Measurements from ENCODE around the gene ELP4.

Gene ELP4

DNA sequence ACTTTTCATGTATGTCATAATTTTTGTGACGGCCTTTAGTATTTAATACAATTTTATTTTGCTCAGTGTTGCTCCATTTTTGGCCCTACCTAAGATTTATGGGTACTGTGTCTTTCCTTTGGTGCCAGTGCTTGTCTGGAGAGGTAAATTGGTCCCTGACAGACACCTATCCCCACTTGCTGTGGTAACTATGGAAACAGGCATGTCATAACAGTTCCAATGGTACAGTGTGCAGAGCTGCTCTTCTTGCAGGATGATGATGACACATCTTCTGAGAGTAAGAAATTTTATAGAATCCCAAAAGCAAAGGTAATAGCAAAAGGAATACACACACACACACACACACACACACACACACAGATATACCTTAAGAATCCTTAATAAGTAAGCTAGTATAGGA is 118.5 kb downstream of the ELP4 start:
- H3K4me3 ChIP-seq (ENCODE audit: low read depth, low read length) = no peak overlapping the region
- no peak for TF ChIP-seq POLR2A (IDR thresholded peaks at IDR 0.05; ENCODE audit: extremely low read depth, insufficient read length)
- TF ChIP-seq, protein P1, sequence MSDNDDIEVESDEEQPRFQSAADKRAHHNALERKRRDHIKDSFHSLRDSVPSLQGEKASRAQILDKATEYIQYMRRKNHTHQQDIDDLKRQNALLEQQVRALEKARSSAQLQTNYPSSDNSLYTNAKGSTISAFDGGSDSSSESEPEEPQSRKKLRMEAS (IDR thresholded peaks at IDR 0.05; ENCODE audit: low read depth, low read length) = no peak
- TF ChIP-seq MYC (IDR thresholded peaks at IDR 0.05; ENCODE audit: low read depth, low read length) = no peak
- TF ChIP-seq, protein P2, sequence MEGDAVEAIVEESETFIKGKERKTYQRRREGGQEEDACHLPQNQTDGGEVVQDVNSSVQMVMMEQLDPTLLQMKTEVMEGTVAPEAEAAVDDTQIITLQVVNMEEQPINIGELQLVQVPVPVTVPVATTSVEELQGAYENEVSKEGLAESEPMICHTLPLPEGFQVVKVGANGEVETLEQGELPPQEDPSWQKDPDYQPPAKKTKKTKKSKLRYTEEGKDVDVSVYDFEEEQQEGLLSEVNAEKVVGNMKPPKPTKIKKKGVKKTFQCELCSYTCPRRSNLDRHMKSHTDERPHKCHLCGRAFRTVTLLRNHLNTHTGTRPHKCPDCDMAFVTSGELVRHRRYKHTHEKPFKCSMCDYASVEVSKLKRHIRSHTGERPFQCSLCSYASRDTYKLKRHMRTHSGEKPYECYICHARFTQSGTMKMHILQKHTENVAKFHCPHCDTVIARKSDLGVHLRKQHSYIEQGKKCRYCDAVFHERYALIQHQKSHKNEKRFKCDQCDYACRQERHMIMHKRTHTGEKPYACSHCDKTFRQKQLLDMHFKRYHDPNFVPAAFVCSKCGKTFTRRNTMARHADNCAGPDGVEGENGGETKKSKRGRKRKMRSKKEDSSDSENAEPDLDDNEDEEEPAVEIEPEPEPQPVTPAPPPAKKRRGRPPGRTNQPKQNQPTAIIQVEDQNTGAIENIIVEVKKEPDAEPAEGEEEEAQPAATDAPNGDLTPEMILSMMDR (IDR thresholded peaks at IDR 0.05; ENCODE audit: low read depth, low read length) = no peak
- DNase-seq (ENCODE audit: low read depth) = no peak

DNA sequence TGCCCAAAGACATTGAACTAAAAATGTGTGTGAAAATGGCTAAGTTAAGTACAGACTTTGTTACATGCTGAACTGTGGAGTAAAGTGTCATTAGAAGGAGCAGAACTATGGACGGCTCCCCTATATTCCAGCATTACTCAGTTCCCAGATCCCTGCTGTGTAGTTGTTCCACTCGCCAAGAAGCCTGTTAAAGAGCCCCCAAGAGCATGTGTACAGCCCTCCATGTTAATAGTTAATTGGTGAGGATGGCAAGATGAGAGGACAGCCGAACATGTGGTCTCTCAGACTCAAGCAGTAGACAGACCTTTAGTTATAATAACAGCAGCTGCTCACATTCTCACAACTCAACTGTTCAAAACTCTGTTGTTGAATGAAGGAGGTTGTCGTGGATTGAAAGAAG is 127.4 kb downstream of the ELP4 start:
- TF ChIP-seq POLR2A (IDR thresholded peaks at IDR 0.05; ENCODE audit: extremely low read depth, insufficient read length) (no peak), MYC (IDR thresholded peaks at IDR 0.05; ENCODE audit: low read depth, low read length) (no peak)
- TF ChIP-seq, protein P1 (IDR thresholded peaks at IDR 0.05; ENCODE audit: low read depth, low read length) = no peak
- TF ChIP-seq, protein P2 (IDR thresholded peaks at IDR 0.05; ENCODE audit: low read depth, low read length) = no peak

DNA sequence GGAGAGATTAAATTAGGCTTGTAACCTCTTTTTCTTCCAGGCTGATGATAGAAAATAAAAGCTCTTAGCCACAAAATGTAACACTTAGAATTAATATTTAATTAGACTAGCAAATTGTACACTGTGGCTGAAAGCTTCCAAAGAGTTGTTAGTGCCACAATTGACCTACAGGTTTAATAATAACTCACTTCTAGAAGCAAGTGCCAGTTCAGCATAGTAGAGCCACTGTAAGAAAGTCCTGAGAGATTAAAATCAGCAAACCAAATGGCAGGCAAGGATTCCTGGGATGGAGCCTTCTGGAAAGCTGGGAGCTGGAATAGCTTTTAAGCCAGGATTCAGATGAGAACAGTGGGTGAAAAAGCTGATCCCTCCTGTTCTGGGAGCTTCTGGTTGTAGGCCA is 131.0 kb downstream of the ELP4 start:
- no peak for DNase-seq (ENCODE audit: low read depth)
- no peak for TF ChIP-seq MYC (IDR thresholded peaks at IDR 0.05; ENCODE audit: low read depth, low read length)
- TF ChIP-seq, protein P2 (IDR thresholded peaks at IDR 0.05; ENCODE audit: low read depth, low read length) = no peak
- TF ChIP-seq, protein P1 (IDR thresholded peaks at IDR 0.05; ENCODE audit: low read depth, low read length) = no peak
- no peak for TF ChIP-seq POLR2A (IDR thresholded peaks at IDR 0.05; ENCODE audit: extremely low read depth, insufficient read length)
- no peak overlapping the region for H3K4me3 ChIP-seq (ENCODE audit: low read depth, low read length)

More for the DNA sequence above, 127.4 kb downstream of the ELP4 start:
- H3K4me3 ChIP-seq (ENCODE audit: low read depth, low read length) = no peak overlapping the region
- no peak for DNase-seq (ENCODE audit: low read depth)

DNA sequence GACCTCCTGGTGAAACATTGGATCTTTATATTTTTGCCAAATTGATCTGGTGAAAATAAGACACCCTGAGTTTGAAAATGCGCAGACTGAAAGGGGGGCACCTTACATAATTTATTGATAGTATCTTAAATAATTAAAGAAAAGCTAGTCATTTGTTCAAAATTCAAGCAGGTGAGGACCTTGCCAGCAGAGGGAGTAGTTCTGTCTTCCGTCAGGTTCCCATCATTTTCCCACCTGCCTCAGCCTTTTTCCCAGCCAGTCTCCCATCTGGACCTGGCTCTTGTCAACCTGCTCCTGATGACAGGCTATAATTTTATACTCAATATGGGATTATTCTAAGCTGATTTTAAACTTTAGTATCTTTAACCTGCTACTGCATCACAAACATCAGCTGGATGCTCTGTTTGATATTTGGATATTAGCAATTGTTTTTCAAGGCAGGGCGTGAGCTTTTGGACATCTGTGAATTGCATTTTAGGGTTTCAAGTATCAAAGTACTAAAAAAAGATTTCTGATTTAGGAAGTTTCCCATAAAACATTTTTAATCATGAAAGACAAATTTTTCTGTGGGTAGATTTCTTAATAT is 132.0 kb downstream of the ELP4 start:
- TF ChIP-seq, protein P2 (IDR thresholded peaks at IDR 0.05; ENCODE audit: low read depth, low read length) = peak; percentile 50
- no peak for TF ChIP-seq MYC (IDR thresholded peaks at IDR 0.05; ENCODE audit: low read depth, low read length)
- H3K4me3 ChIP-seq (ENCODE audit: low read depth, low read length) = no peak overlapping the region
- DNase-seq (ENCODE audit: low read depth) = peak; percentile 16

DNA sequence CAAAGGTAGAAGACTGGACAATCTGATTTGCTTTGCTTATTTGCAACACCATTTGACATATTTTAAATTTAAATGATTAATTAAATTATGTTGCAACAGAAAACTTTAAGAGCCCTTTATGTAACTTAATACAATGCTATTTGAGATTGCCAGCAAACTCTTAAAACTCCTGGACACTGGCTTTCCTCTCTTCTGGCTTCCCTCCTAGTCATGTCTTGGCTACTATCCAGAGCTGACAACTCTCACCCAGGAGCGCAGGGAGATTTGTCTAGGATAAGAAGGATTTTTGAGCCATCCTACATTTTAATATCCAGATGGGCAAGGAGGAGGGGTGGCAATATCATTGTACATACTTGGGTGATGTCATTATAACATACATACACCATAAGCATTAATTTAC is 134.3 kb downstream of the ELP4 start:
- TF ChIP-seq MYC (IDR thresholded peaks at IDR 0.05; ENCODE audit: low read depth, low read length) (no peak), POLR2A (IDR thresholded peaks at IDR 0.05; ENCODE audit: extremely low read depth, insufficient read length) (no peak)
- TF ChIP-seq, protein P1 (IDR thresholded peaks at IDR 0.05; ENCODE audit: low read depth, low read length) = no peak
- TF ChIP-seq, protein P2 (IDR thresholded peaks at IDR 0.05; ENCODE audit: low read depth, low read length) = no peak
- H3K4me3 ChIP-seq (ENCODE audit: low read depth, low read length) = no peak overlapping the region
- no peak for DNase-seq (ENCODE audit: low read depth)

DNA sequence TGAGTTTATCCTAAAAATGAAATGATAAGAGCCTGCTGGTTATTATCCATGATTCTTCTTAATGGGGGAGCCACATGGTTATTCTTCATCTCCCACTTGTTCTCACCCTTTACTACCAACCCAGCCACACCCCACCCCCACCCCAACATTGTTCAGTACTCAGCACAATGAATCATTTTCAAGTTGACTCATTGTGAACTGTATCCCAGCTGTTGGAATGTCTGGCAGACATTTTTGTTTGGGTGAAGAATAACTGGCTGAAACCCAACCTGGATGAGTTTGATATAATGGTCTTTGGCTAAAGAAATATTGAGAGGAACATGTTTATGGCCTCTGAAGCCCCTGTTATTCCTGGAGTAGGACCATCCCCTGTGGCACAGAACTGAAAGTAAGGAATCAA is 136.2 kb downstream of the ELP4 start:
- no peak overlapping the region for H3K4me3 ChIP-seq (ENCODE audit: low read depth, low read length)
- TF ChIP-seq POLR2A (IDR thresholded peaks at IDR 0.05; ENCODE audit: extremely low read depth, insufficient read length) = no peak
- DNase-seq (ENCODE audit: low read depth) = no peak

All from NB4 (cell line).